Spleen (tissue), 11 donors: ENCODE data around the gene UBASH3B. TPM values are rescaled to one million over a fixed set of nuclear protein-coding genes. Genes with fewer than 3 reads are reported as not detected.
A peak's percentile ranks its signal among the peaks of the same experiment; 100 is the strongest.

ENCODE experiments used
- DNase-seq: peaks from one replicate; pipeline ENCODE4 v3.0.0-alpha.2; 2020
- H3K27ac ChIP-seq, 8 donors: fragments of 200-600 bp; sonication (generic) in 7 of 8; 1 replicate in 4 of 8; 2 replicates in 4 of 8; pipeline versions ENCODE4 v1.5.0 to v1.8.0; 2016 to 2021; ENCODE audit warnings: inconsistent platforms in 4 of 8, mild to moderate bottlenecking in 4 of 8, moderate library complexity in 1 of 8
- H3K27me3 ChIP-seq, 7 donors: fragments of 200-600 bp; sonication (generic) in 6 of 7; replicated peaks in 1 of 7; 1 replicate in 4 of 7; 2 replicates in 3 of 7; pipeline versions ENCODE4 v1.5.0 to v1.8.0; 2016 to 2021; ENCODE audit warnings: inconsistent platforms in 3 of 7, mild to moderate bottlenecking in 1 of 7
- H3K36me3 ChIP-seq, 6 donors: fragments of 200-600 bp; sonication (generic) in 5 of 6; 1 replicate in 4 of 6; 2 replicates in 2 of 6; pipeline versions ENCODE4 v1.5.0 to v1.8.0; 2016 to 2021; ENCODE audit warnings: inconsistent platforms in 2 of 6
- H3K4me1 ChIP-seq, 6 donors: fragments of 200-600 bp; sonication (generic) in 5 of 6; 1 replicate in 3 of 6; 2 replicates in 3 of 6; pipeline versions ENCODE4 v1.5.0 to v1.8.0; 2016 to 2021; ENCODE audit warnings: inconsistent platforms in 3 of 6
- H3K4me3 ChIP-seq, 8 donors: fragments of 200-600 bp; sonication (generic) in 7 of 8; 1 replicate in 4 of 8; 2 replicates in 4 of 8; pipeline versions ENCODE4 v1.5.0 to v1.8.0; 2016 to 2021; ENCODE audit warnings: inconsistent platforms in 4 of 8, mild to moderate bottlenecking in 4 of 8, moderate library complexity in 2 of 8
- H3K9me3 ChIP-seq, 8 donors: fragments of 200-600 bp; sonication (generic) in 7 of 8; 1 replicate in 4 of 8; 2 replicates in 4 of 8; pipeline versions ENCODE4 v1.5.0 to v1.8.0; 2016 to 2021; ENCODE audit warnings: inconsistent platforms in 4 of 8
- CTCF ChIP-seq, 11 experiments: fragments of 200-600 bp in 7 of 11; fragments of 450-650 bp in 4 of 11; sonication (generic) in 4 of 11; IDR thresholded peaks in 8 of 11; conservative IDR thresholded peaks in 3 of 11; 1 replicate in 7 of 11; 2 replicates in 4 of 11; pipeline versions ENCODE4 v1.4.0 to v1.8.0; 2016 to 2021; ENCODE audit warnings: antibody characterized with exemption in 11 of 11, inconsistent platforms in 4 of 11, mild to moderate bottlenecking in 1 of 11
- POLR2A ChIP-seq, 3 donors: fragments of 450-650 bp; IDR thresholded peaks; one replicate each; pipeline ENCODE4 v1.5.1; 2017; ENCODE audit warnings: antibody characterized with exemption in 3 of 3, mild to moderate bottlenecking in 1 of 3
- POLR2AphosphoS5 ChIP-seq, 3 donors: sonication (generic); formaldehyde crosslinking; IDR thresholded peaks; one replicate each; pipeline ENCODE4 v1.5.1; 2017; ENCODE audit warnings: antibody characterized with exemption in 3 of 3
- WGBS, 5 donors: extraction: QIAGEN DNeasy Blood & Tissue Kit in 3 of 5; methylation state at CpG; one replicate each; pipeline versions ENCODE4 v1.1.5 to v1.1.7; 2013 to 2018; 5-methylcytosine and 5-hydroxymethylcytosine counted together
- intact Hi-C: fragments of 100-400 bp; cut with DNase I; formaldehyde crosslinking; loops from one replicate; pipeline ENCODE4 v1.15.0; 2023; ENCODE audit warnings: low total_unique reads
- polyA plus RNA-seq, 3 donors: library from polyadenylated mRNA; stranded (reverse); fragments of 200-250 nt; gene quantifications; one replicate each; pipeline ENCODE4 v1.2.1, GENCODE V29; 2013
- total RNA-seq, 7 donors: library from RNA; depleted of rRNA in 3 of 7; stranded (reverse); fragments of >200 nt in 3 of 7; fragmentation: NEBNext Ultra II Directional in 4 of 7; extraction: Animal tissue kit (Norgen Biotek cat#: 25700) in 4 of 7; gene quantifications; one replicate each; pipeline versions ENCODE4 v1.1.0 to v1.2.1, GENCODE V29; 2016 to 2021
- donor health status: healthy with polysubstance abuse.
- donor health status: DM: no; HTN: no; CAD: no; lungs with moderate emphysema.
- donor health status: DM: no; HTN: no; CAD: no.
- donor health status: Bipolar disorder and iron deficiency.
- donor health status: healthy.
- donor health status: DM: no; HTN: no; CAD: no.
- donor health status: DM: yes; HTN: yes; CAD: no.

The UBASH3B gene
- total and polyA plus RNA-seq, 10 donors: 4.4 to 190 (median 77.9) TPM

- no peaks in the 10 kb centered on the region for H3K9me3 ChIP-seq
- H3K36me3 ChIP-seq: peaks cover 0 to 89% (median 36%) of the 10 kb centered on the region in 6 donors
- peak overlapping the region in 5 of 8 donors; percentile 4 to 54 (median 47) for H3K27ac ChIP-seq
- intact Hi-C loops: loop anchor here (10.0 kb wide), 1 partner anchor 146 kb away; no protein-coding TSS in a partner anchor
- H3K27me3 ChIP-seq: no peaks in the 10 kb centered on the region
- peak overlapping the region in 1 of 8 donors; percentile 15 for H3K4me3 ChIP-seq
- H3K4me1 ChIP-seq: peaks cover 14 to 81% (median 54%) of the 10 kb centered on the region in 6 donors
- TF ChIP-seq POLR2A (IDR thresholded peaks at IDR 0.05): no peak
- TF ChIP-seq POLR2AphosphoS5 (IDR thresholded peaks at IDR 0.05): peak; percentile 14 to 58 (median 54)
- TF ChIP-seq CTCF (IDR thresholded peaks at IDR 0.05 in 8 of 11, conservative IDR thresholded peaks at IDR 0.05 in 3 of 11): peak in 1 of 11 experiments; percentile 0
- no peak for DNase-seq
- WGBS, 5 donors: 71 to 81% (median 74%) methylated on average over 10 of the region's 10 CpGs
These were observed 124.9 kb downstream of the UBASH3B start for GRCh38 chr11:122780296-122780949.

- intact Hi-C loops: loop anchor here (10.0 kb wide), 1 partner anchor 147 kb away; no protein-coding TSS in a partner anchor
- H3K27me3 ChIP-seq: no peaks in the 10 kb centered on the region
- DNase-seq: peak; percentile 92
- peaks cover 7 to 70% (median 44%) of the 10 kb centered on the region in 6 donors for H3K4me1 ChIP-seq
- H3K36me3 ChIP-seq: peaks cover 0 to 97% (median 38%) of the 10 kb centered on the region in 6 donors
- peak overlapping the region in 4 of 8 donors; percentile 19 to 54 (median 44) for H3K27ac ChIP-seq
- 31 to 41% (median 34%) methylated on average over 8 to 12 of the region's 12 CpGs for WGBS, 5 donors
- TF ChIP-seq POLR2AphosphoS5 (IDR thresholded peaks at IDR 0.05) (peak in 2 of 3 donors; percentile 58 to 66), POLR2A (IDR thresholded peaks at IDR 0.05) (no peak), CTCF (IDR thresholded peaks at IDR 0.05 in 8 of 11, conservative IDR thresholded peaks at IDR 0.05 in 3 of 11) (peak; percentile 86 to 96 (median 94))
- H3K9me3 ChIP-seq: no peaks in the 10 kb centered on the region
- H3K4me3 ChIP-seq: no peak overlapping the region
These were observed 126.1 kb downstream of the UBASH3B start for GRCh38 chr11:122781378-122782195.

GRCh38 chr11:122782222-122782621 lies 126.7 kb downstream of the UBASH3B start:
- intact Hi-C loops: loop anchor here (10.0 kb wide), 1 partner anchor 147 kb away; no protein-coding TSS in a partner anchor
- Histone ChIP-seq H3K36me3 (peaks cover 0 to 97% (median 35%) of the 10 kb centered on the region in 6 donors), H3K4me3 (no peak overlapping the region), H3K9me3 (no peaks in the 10 kb centered on the region), H3K27me3 (no peaks in the 10 kb centered on the region), H3K27ac (no peak overlapping the region), H3K4me1 (peaks cover 6 to 64% (median 41%) of the 10 kb centered on the region in 6 donors)
- WGBS, 5 donors: 67 to 94% (median 82%) methylated on average over 2 of the region's 2 CpGs
- TF ChIP-seq POLR2A (IDR thresholded peaks at IDR 0.05) (no peak), POLR2AphosphoS5 (IDR thresholded peaks at IDR 0.05) (no peak), CTCF (IDR thresholded peaks at IDR 0.05 in 8 of 11, conservative IDR thresholded peaks at IDR 0.05 in 3 of 11) (no peak)
- DNase-seq: no peak
